PC-3 (cell line): ENCODE results near the gene RETREG2.

Experiments
- CTCF ChIP-seq: fragments of 300-600 bp; sonication (generic); conservative IDR thresholded peaks from 2 replicates; pipeline ENCODE4 v1.5.1; 2017; ENCODE audit warnings: antibody characterized with exemption, low read depth, mild to moderate bottlenecking, low read length
- EZH2 ChIP-seq: fragments of 300-600 bp; sonication (generic); IDR thresholded peaks from one replicate; pipeline ENCODE4 v1.6.1; 2017; ENCODE audit warnings: antibody characterized with exemption, mild to moderate bottlenecking, low read length; ENCODE audit not compliant: unreplicated experiment
- EZH2phosphoT487 ChIP-seq: fragments of 300-600 bp; sonication (generic); IDR thresholded peaks from 2 replicates; pipeline ENCODE4 v1.6.1; 2018; ENCODE audit warnings: mild to moderate bottlenecking, antibody characterized with exemption, low read length, borderline replicate concordance

GRCh38 chr2:219213026-219213415 is 34.9 kb downstream of the RETREG2 start:
- TF ChIP-seq CTCF: no peak
- TF ChIP-seq EZH2phosphoT487: no peak
- no peak for TF ChIP-seq EZH2
